ENCODE results near the gene WNT9A.

WNT9A gene

GRCh38 chr1:227926216-227926791 lies 21.4 kb downstream of the WNT9A start:
- Mint-ChIP-seq H3K27ac (no peak overlapping the region), H3K36me3 (no peaks in the 10 kb centered on the region), H3K27me3 (peaks cover 5% of the 10 kb centered on the region), H3K4me1 (no peaks in the 10 kb centered on the region), H3K4me3 (no peak overlapping the region), H3K9me3 (no peaks in the 10 kb centered on the region)
- no peak for DNase-seq (ENCODE audit: low spot score in 2 of 2)
- no peak for ATAC-seq (ENCODE audit: low read depth)

- Mint-ChIP-seq H3K27me3 (peaks cover 5% of the 10 kb centered on the region), H3K4me1 (no peaks in the 10 kb centered on the region), H3K36me3 (no peaks in the 10 kb centered on the region), H3K27ac (no peak overlapping the region), H3K9me3 (no peaks in the 10 kb centered on the region), H3K4me3 (no peak overlapping the region)
- ATAC-seq (ENCODE audit: low read depth) (no peak), DNase-seq (ENCODE audit: low spot score in 2 of 2) (no peak)
These were observed 22.0 kb downstream of the WNT9A start for GRCh38 chr1:227925582-227926198.

- Mint-ChIP-seq H3K4me1 (no peaks in the 10 kb centered on the region), H3K36me3 (no peaks in the 10 kb centered on the region), H3K27ac (no peak overlapping the region), H3K27me3 (peaks cover 5% of the 10 kb centered on the region), H3K4me3 (no peak overlapping the region), H3K9me3 (no peaks in the 10 kb centered on the region)
- no peak for DNase-seq (ENCODE audit: low spot score in 2 of 2)
- ATAC-seq (ENCODE audit: low read depth): peak; percentile 34
These were observed 22.7 kb downstream of the WNT9A start for GRCh38 chr1:227924833-227925574.

- Mint-ChIP-seq H3K4me1 (no peaks in the 10 kb centered on the region), H3K36me3 (no peaks in the 10 kb centered on the region), H3K27me3 (peaks cover 8% of the 10 kb centered on the region), H3K9me3 (no peaks in the 10 kb centered on the region), H3K27ac (no peak overlapping the region), H3K4me3 (no peak overlapping the region)
- DNase-seq (ENCODE audit: low spot score in 2 of 2) (no peak), ATAC-seq (ENCODE audit: low read depth) (no peak)
These were observed 23.4 kb downstream of the WNT9A start for GRCh38 chr1:227924168-227924832.

- ATAC-seq (ENCODE audit: low read depth): no peak
- Mint-ChIP-seq H3K27me3 (peaks cover 8% of the 10 kb centered on the region), H3K4me3 (no peak overlapping the region), H3K4me1 (no peaks in the 10 kb centered on the region), H3K9me3 (no peaks in the 10 kb centered on the region), H3K27ac (no peak overlapping the region), H3K36me3 (no peaks in the 10 kb centered on the region)
- DNase-seq (ENCODE audit: low spot score in 2 of 2): no peak
These were observed 24.2 kb downstream of the WNT9A start for GRCh38 chr1:227923353-227924167.

- H3K27ac Mint-ChIP-seq: no peak overlapping the region
- H3K9me3 Mint-ChIP-seq: no peaks in the 10 kb centered on the region
- H3K4me1 Mint-ChIP-seq: no peaks in the 10 kb centered on the region
- H3K27me3 Mint-ChIP-seq: peaks cover 10% of the 10 kb centered on the region
- no peak for DNase-seq (ENCODE audit: low spot score in 2 of 2)
- H3K36me3 Mint-ChIP-seq: no peaks in the 10 kb centered on the region
- H3K4me3 Mint-ChIP-seq: no peak overlapping the region
- ATAC-seq (ENCODE audit: low read depth): no peak
These were observed 25.0 kb downstream of the WNT9A start for GRCh38 chr1:227922501-227923352.

- no peak overlapping the region for H3K4me3 Mint-ChIP-seq
- no peaks in the 10 kb centered on the region for H3K36me3 Mint-ChIP-seq
- no peaks in the 10 kb centered on the region for H3K9me3 Mint-ChIP-seq
- H3K27ac Mint-ChIP-seq: no peak overlapping the region
- H3K4me1 Mint-ChIP-seq: no peaks in the 10 kb centered on the region
- ATAC-seq (ENCODE audit: low read depth): no peak
- H3K27me3 Mint-ChIP-seq: peaks cover 12% of the 10 kb centered on the region
- DNase-seq (ENCODE audit: low spot score in 2 of 2): no peak
These were observed 26.1 kb downstream of the WNT9A start for GRCh38 chr1:227921461-227922185.

- no peak overlapping the region for H3K4me3 Mint-ChIP-seq
- peaks cover 12% of the 10 kb centered on the region for H3K27me3 Mint-ChIP-seq
- ATAC-seq (ENCODE audit: low read depth) (no peak), DNase-seq (ENCODE audit: low spot score in 2 of 2) (no peak)
- H3K4me1 Mint-ChIP-seq: no peaks in the 10 kb centered on the region
- H3K27ac Mint-ChIP-seq: no peak overlapping the region
- no peaks in the 10 kb centered on the region for H3K36me3 Mint-ChIP-seq
- H3K9me3 Mint-ChIP-seq: no peaks in the 10 kb centered on the region
These were observed 26.8 kb downstream of the WNT9A start for GRCh38 chr1:227920896-227921295.

- no peak overlapping the region for H3K27ac Mint-ChIP-seq
These were observed 27.3 kb downstream of the WNT9A start for GRCh38 chr1:227920426-227920825.

GRCh38 chr1:227919906-227920305 lies 27.8 kb downstream of the WNT9A start:
- Mint-ChIP-seq H3K27ac (no peak overlapping the region), H3K36me3 (no peaks in the 10 kb centered on the region), H3K9me3 (no peaks in the 10 kb centered on the region), H3K4me1 (no peaks in the 10 kb centered on the region), H3K4me3 (no peak overlapping the region), H3K27me3 (peaks cover 12% of the 10 kb centered on the region)
- ATAC-seq (ENCODE audit: low read depth) (no peak), DNase-seq (ENCODE audit: low spot score in 2 of 2) (no peak)

More at GRCh38 chr1:227920426-227920825, 27.3 kb downstream of the WNT9A start:
- Mint-ChIP-seq H3K9me3 (no peaks in the 10 kb centered on the region), H3K36me3 (no peaks in the 10 kb centered on the region), H3K27me3 (peaks cover 12% of the 10 kb centered on the region), H3K4me3 (no peak overlapping the region), H3K4me1 (no peaks in the 10 kb centered on the region)
- no peak for DNase-seq (ENCODE audit: low spot score in 2 of 2)
- ATAC-seq (ENCODE audit: low read depth): no peak

GRCh38 chr1:227918736-227919135 lies 29.0 kb downstream of the WNT9A start:
- no peak for DNase-seq (ENCODE audit: low spot score in 2 of 2)
- no peaks in the 10 kb centered on the region for H3K4me1 Mint-ChIP-seq
- ATAC-seq (ENCODE audit: low read depth): no peak

GRCh38 chr1:227918083-227918700 lies 29.5 kb downstream of the WNT9A start:
- Mint-ChIP-seq H3K27me3 (peaks cover 9% of the 10 kb centered on the region), H3K9me3 (no peaks in the 10 kb centered on the region), H3K27ac (no peak overlapping the region), H3K4me3 (no peak overlapping the region), H3K36me3 (no peaks in the 10 kb centered on the region), H3K4me1 (no peaks in the 10 kb centered on the region)
- ATAC-seq (ENCODE audit: low read depth) (no peak), DNase-seq (ENCODE audit: low spot score in 2 of 2) (no peak)

More at GRCh38 chr1:227918736-227919135, 29.0 kb downstream of the WNT9A start:
- no peak overlapping the region for H3K4me3 Mint-ChIP-seq
- H3K9me3 Mint-ChIP-seq: no peaks in the 10 kb centered on the region
- no peaks in the 10 kb centered on the region for H3K36me3 Mint-ChIP-seq
- peaks cover 9% of the 10 kb centered on the region for H3K27me3 Mint-ChIP-seq
- H3K27ac Mint-ChIP-seq: no peak overlapping the region
